H1 (cell line): Measurements from ENCODE around the gene THADA. TPM values are rescaled to one million over a fixed set of nuclear protein-coding genes. Genes with fewer than 3 reads are reported as not detected.

Source experiments
- CHD7 ChIP-seq: fragments of 300-600 bp; sonication (generic); IDR thresholded peaks from 2 replicates; pipeline ENCODE4 v1.7.1; 2012; ENCODE audit warnings: low read length, moderate library complexity, mild to moderate bottlenecking, inconsistent platforms; ENCODE audit not compliant: insufficient replicate concordance
- E2F6 ChIP-seq: IDR thresholded peaks from 2 replicates; pipeline ENCODE4 v1.6.1; 2012; ENCODE audit warnings: inconsistent platforms
- EGR1 ChIP-seq: IDR thresholded peaks from 2 replicates; pipeline ENCODE4 v1.6.1; 2011; ENCODE audit warnings: low read depth, low read length, borderline replicate concordance
- TAF7 ChIP-seq: optimal IDR thresholded peaks from 2 replicates; pipeline ENCODE3; 2011; ENCODE audit warnings: low read depth, mild to moderate bottlenecking, inconsistent platforms, low read length, moderate library complexity, borderline replicate concordance
- TCF12 ChIP-seq: IDR thresholded peaks from 2 replicates; pipeline ENCODE4 v1.6.1; 2011; ENCODE audit warnings: low read depth, mild to moderate bottlenecking, low read length
- polyA plus RNA-seq, 7 experiments: library from polyadenylated mRNA; depleted of rRNA in 3 of 7; stranded (reverse) in 5 of 7; unstranded in 2 of 7; fragments of >200 nt in 5 of 7; fragments of 200-250 nt in 2 of 7; gene quantifications; 1 replicate in 5 of 7; 2 replicates in 1 of 7; 4 replicates in 1 of 7; pipeline versions ENCODE4 v1.2.1 to v1.2.3, GENCODE V29; 2011 to 2013; ENCODE audit warnings: missing spikeins in 2 of 7, mixed read lengths in 2 of 7
- total RNA-seq: library from RNA; stranded (reverse); fragmentation: NEBNext Ultra II Directional; extraction: Animal tissue kit (Norgen Biotek cat#: 25700); gene quantifications from 2 replicates; pipeline ENCODE4 v1.2.1, GENCODE V29; 2021

The THADA gene
- total and polyA plus RNA-seq, 2 of the 8 experiments (the other 6 are each of a cell fraction or from before 2014, with no cell fraction given) = 22.4 to 26.8 TPM

- TF ChIP-seq CHD7 (no peak), TAF7 (no peak), E2F6 (no peak), TCF12 (no peak), EGR1 (no peak)
Observed at GRCh38 chr2:43585708-43586107, 10.1 kb downstream of the THADA start (continued).
